Left renal cortex interstitium (tissue), 4 donors: ENCODE measurements around the gene LINC00632. TPM values are rescaled to one million over a fixed set of nuclear protein-coding genes. Genes with fewer than 3 reads are reported as not detected.
"Not testable (repeated sequence)": the region's sequence is repeated elsewhere in the genome, so short reads cannot be mapped to it uniquely, and the experiment has no call there.

ENCODE experiments used
- DNase-seq, 4 donors: peaks; one replicate each; pipeline ENCODE4 v3.0.0-alpha.2; 2013; ENCODE audit warnings: low read depth in 4 of 4, low spot score in 2 of 4, missing footprints in 1 of 4
- polyA plus RNA-seq, 4 donors: library from polyadenylated mRNA; unstranded; fragments of 120-200 nt; gene quantifications; one replicate each; pipeline ENCODE4 v1.2.1, GENCODE V29; 2013; ENCODE audit not compliant: insufficient read length in 4 of 4

The LINC00632 gene
- 10 to 100 TPM in 2 of 4 donors, 1 to 10 TPM in 2; 3.1 to 14.4 (median 9.8) TPM for polyA plus RNA-seq

DNA sequence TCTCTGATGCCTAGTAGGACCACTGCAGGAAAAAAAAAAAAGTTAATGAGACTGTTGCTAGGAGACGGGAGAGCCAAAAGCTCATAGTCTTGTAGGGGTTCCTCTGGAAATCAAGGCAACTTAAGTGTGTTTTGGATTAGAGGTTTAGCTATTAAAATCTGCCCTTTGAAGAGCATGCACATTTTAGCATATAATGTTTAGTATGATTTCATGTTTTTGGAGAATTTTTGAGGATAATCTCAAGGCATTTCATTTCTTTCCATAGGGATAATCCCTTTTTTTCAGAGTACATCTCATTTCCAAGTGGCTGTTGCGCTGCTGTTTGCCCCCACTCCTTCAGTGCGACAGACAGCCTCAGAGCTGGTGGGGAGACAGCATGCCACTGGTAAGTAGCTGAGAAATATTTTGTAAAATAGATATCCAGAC lies at the start of gene LINC00632:
TSS of gene LINC00632 (plus strand) at position 339 of the 426 bp plus-strand sequence.
- no peak for DNase-seq

DNA sequence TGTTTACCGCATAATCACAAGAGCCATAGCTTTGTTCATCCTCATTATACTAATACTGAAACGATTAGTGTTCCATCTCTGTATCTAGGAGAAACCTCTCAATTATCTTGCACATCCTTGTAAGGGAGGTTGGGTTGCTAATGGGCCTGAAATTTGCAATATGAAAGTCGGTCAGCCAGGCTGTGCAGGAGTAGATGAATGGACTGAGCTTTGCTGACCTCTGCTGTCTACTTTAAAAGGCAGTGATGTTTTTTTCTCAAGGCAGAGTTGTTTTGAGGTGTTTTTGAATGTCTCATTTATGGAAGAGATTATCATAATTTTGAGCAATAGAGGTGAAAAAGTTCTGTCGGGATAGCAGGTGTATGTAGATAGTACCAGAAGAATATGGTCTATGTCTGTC lies 47.9 kb upstream of the LINC00632 start:
- DNase-seq = no peak

GRCh38 chrX:140664939-140665338 lies 44.6 kb upstream of the LINC00632 start:
- no peak for DNase-seq

- DNase-seq = no peak
Measured at GRCh38 chrX:140672840-140673731, 36.5 kb upstream of the LINC00632 start.

DNA sequence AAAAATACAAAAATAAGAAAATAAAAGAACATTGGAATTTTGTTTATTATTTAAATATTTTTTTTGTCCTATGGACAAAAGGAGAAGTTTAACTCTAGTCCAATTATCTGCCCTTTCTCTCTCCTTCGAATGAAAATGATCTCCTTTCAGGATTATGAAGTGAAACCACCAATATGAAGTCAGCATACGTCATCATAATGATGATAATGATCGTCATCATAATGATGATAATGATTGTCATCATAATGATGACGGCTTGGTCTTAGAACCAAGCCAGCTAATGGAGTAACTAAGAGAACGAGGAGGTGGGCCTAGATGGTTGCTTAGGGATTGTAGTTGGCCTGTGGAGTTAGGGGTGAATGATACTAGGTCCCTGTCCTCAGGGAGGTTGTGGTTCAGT lies 21.9 kb upstream of the LINC00632 start:
- DNase-seq = no peak

- DNase-seq = not testable (repeated sequence)
Measured at GRCh38 chrX:140691596-140691995, 18.0 kb upstream of the LINC00632 start.

DNA sequence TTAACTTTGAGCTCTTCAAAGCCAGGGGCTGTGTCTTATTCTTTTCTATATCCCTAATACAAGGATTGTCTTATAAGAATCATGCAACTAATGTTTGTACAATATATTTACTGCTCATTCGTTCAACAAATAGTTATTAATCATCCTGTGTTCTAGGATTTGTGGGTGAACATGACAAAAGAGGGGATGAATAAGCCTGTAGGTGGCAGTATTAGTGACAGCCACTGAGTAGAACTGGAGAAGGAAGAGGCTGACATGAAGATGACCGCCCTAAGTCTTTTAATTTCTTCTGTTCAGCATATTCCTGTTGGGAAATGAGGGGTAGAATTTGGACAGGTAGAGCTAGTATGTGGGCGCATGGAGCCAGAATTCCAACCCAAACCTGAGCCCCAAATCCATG lies 11.9 kb upstream of the LINC00632 start:
- DNase-seq = no peak

- no peak for DNase-seq
Measured at GRCh38 chrX:140701480-140701879, 8.1 kb upstream of the LINC00632 start.

DNA sequence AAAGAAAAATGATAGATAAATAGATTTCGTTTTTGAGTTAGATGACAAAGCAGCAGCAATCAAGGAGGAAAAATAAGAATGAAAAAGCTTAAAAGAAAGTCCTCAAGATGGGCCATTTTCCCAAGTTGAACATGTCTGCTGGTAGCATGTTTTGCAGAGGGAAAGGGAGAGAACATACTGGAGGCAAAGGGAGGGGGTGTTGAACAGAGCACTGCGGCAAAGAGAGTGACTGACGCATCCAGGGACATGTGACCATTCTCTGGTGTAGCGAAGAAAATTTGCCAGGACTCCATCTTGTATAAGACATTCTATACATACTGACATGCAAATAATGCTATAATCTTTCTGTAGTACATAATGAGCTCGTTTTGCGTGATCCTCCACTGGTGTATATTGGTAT lies 1.2 kb downstream of the LINC00632 start:
- DNase-seq = no peak

DNA sequence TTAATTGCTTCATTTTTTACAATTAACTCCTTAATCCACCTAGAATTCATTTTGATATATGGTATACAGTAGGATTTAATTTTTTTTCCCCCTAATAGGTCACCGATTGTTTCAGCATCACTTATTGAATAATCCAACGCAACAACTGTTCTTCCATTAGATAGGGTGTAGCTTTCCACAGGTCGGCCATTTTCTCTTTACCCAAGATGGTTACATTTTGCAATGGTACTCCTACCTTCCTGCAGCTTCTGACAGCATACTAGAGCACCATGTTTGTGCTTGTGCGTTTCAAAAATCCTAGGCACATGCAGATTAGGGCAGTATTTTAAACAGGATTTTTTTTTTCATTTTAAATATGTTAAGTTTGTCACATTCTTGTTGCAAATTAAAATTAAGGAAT lies 2.3 kb downstream of the LINC00632 start:
- DNase-seq = no peak

GRCh38 chrX:140712413-140713173 lies 3.0 kb downstream of the LINC00632 start:
- peak in 3 of 4 donors; percentile 56 to 73 (median 70) for DNase-seq

- DNase-seq = no peak
Measured at GRCh38 chrX:140713174-140713539, 3.6 kb downstream of the LINC00632 start.

- no peak for DNase-seq
Measured at GRCh38 chrX:140715787-140716186, 6.2 kb downstream of the LINC00632 start.

DNA sequence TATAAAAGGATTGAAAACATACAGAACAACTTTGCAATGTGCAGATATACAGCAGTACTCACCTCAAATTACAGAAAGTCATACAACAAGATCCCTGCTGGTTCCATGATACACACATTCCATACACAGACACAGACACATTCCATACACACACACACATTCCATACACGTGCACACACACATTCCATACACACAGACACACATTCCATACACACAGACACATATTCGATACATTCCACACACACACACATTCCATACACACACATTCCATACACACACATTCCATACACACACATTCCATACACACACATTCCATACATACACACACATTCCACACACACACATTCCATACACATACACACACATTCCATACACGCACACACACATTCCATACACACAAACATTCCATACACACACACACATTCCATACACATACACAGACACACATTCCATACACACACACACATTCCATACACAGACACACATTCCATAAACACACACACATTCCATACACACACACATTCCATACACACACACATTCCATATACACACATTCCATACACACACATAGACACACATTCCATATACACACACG lies 13.7 kb downstream of the LINC00632 start:
- DNase-seq = no peak

DNA sequence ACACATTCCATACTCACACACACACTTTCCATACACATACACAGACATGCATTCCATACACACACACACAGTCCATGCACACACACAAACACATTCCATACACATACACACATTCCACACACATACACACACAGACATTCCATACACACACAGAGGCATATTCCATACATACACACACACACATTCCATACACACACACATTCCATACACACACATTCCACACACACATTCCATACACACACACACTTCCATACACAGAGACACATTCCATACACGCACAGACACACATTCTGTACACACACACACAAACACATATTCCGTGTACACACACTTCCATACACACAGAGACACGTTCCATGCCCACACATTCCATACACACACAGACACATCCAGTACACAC lies 14.8 kb downstream of the LINC00632 start:
- DNase-seq = no peak

DNA sequence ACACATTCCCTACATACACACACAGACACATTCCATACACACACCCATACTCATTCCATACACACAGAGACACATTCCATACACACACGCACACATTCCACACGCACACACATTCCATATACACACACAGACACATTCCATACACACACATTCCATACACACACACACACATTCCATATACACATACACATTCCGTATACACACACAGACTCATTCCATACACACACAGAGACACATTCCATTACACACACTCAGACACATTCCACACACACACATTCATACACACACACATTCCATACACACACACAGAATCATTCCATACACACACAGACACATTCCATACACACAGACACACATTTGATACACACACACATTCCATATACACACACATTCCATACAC lies 15.2 kb downstream of the LINC00632 start:
- DNase-seq = no peak

- DNase-seq = no peak
Measured at GRCh38 chrX:140725500-140725899, 15.9 kb downstream of the LINC00632 start.

DNA sequence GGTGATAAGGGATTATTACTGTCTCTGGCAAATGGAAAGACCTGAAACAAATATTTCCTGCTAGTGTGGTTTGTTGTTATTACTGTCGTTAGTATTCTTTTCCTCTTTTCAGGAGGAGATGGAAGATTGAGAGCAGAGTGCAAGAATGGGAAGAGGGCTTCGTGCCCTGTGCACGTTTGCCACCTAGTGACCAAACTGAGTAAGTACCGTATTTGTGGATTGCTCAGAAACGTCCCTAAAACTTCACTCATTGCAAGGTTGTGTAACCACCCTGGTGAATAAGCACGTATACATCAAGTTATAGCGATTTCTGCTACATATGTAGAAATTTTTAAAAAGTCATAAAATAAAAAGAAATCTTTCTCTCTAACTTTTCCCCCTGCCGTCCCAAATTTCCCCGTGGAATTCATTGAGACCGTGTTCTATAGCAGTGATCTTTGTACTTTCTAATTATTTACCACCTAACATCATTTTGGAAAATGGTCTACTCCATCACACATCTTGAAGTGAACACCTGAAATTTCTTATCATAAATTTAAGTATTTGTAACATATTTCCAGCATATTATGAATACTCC lies 24.3 kb downstream of the LINC00632 start:
- no peak for DNase-seq

- no peak for DNase-seq
Measured at GRCh38 chrX:140744085-140744484, 34.5 kb downstream of the LINC00632 start.

DNA sequence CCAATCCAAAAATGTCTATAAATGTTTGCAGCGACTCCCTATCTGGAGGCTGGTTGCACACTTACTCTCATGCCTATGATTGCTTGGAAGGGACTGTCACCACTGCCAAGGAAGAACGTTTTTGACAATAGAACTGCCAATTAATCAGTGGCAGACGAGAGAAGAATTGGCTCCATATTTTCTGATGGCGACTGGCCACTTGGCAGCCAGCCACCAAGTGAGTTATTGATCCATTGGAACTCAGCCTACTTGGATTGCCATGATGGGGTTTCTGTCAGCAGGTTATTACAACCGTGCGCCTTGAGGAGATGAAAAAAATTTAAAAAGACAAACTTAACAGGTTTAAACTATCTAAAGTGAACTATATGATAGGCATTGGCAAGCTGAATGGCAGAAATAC lies 47.4 kb downstream of the LINC00632 start:
- no peak for DNase-seq

DNA sequence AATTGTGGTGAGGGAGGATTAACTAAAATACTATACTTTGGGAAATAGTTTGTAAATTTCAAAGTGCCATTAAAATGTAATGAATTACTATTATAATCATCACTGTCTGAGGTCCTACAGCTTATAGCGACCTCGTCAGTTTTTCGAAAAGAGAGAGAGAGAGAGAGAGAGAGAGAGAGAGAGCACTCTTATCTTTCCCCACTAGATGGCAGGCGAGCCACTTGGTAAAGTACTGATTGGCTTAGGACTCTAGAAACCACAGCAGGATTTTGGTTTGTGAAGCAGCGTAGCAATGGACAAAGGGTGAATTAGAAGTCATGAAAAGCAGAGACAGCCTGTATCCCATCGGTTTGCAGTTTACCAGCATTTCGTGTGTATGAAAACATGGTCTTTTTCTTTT lies 52.5 kb downstream of the LINC00632 start:
- peak in 1 of 4 donors; percentile 19 for DNase-seq
